Smooth muscle cell (in vitro differentiated cells): ENCODE data around the gene TET1. TPM values are rescaled to one million over a fixed set of nuclear protein-coding genes. Genes with fewer than 3 reads are reported as not detected.

ENCODE experiments used
- DNase-seq: peaks from one replicate; lab custom pipeline; 2025; ENCODE audit not compliant: unreplicated experiment; lab: John Stamatoyannopoulos, UW
- H2AFZ ChIP-seq: fragments of 200-600 bp; sonication (generic); 2 replicates; pipeline ENCODE4 v1.6.0; 2016; ENCODE audit warnings: antibody characterized with exemption, low read depth, mild to moderate bottlenecking
- H3F3A ChIP-seq: fragments of 200-600 bp; sonication (generic); 2 replicates; pipeline ENCODE4 v1.6.0; 2017; ENCODE audit warnings: antibody characterized with exemption, low read depth
- H3K27ac ChIP-seq: fragments of 200-600 bp; sonication (generic); 2 replicates; pipeline ENCODE4 v1.5.1; 2016; ENCODE audit warnings: low read depth, mild to moderate bottlenecking
- H3K27me3 ChIP-seq: fragments of 200-600 bp; sonication (generic); 2 replicates; pipeline ENCODE4 v1.6.1; 2016; ENCODE audit warnings: low read depth, mild to moderate bottlenecking
- H3K36me3 ChIP-seq: fragments of 200-600 bp; sonication (generic); 2 replicates; pipeline ENCODE4 v1.5.1; 2016; ENCODE audit warnings: low read depth
- H3K4me1 ChIP-seq: fragments of 200-600 bp; sonication (generic); 2 replicates; pipeline ENCODE4 v1.5.1; 2016; ENCODE audit warnings: low read depth
- H3K4me2 ChIP-seq: fragments of 200-600 bp; sonication (generic); 2 replicates; pipeline ENCODE4 v1.6.0; 2016; ENCODE audit warnings: mild to moderate bottlenecking
- H3K4me3 ChIP-seq: fragments of 200-600 bp; sonication (generic); 2 replicates; pipeline ENCODE4 v1.5.1; 2016; ENCODE audit warnings: mild to moderate bottlenecking
- H3K79me2 ChIP-seq: fragments of 200-600 bp; sonication (generic); 2 replicates; pipeline ENCODE4 v1.6.0; 2016; ENCODE audit warnings: low read depth, mild to moderate bottlenecking
- H3K9ac ChIP-seq: fragments of 200-600 bp; sonication (generic); 2 replicates; pipeline ENCODE4 v1.6.0; 2016; ENCODE audit warnings: low read depth
- H3K9me3 ChIP-seq: fragments of 200-600 bp; sonication (generic); replicated peaks from 2 replicates; pipeline ENCODE4 v1.5.1; 2016; ENCODE audit warnings: low read depth
- H4K20me1 ChIP-seq: fragments of 200-600 bp; sonication (generic); 2 replicates; pipeline ENCODE4 v1.6.0; 2016; ENCODE audit warnings: low read depth
- CTCF ChIP-seq: fragments of 200-600 bp; sonication (generic); IDR thresholded peaks from 2 replicates; pipeline ENCODE4 v1.5.1; 2017; ENCODE audit warnings: borderline replicate concordance, mild to moderate bottlenecking, antibody characterized with exemption; ENCODE audit not compliant: insufficient read depth, poor library complexity, severe bottlenecking
- whole genome bisulfite sequencing: methylation state at CpG from one replicate; pipeline ENCODE4 v1.1.7; 2016; ENCODE audit warnings: low lambda C conversion rate; 5-methylcytosine and 5-hydroxymethylcytosine counted together
- polyA plus RNA-seq: library from polyadenylated mRNA; unstranded; fragments of >200 nt; fragmentation: Nextera tagmentation; extraction: Ambion mirVana; gene quantifications from 2 replicates; pipeline ENCODE4 v1.2.1, GENCODE V29; 2016
- total RNA-seq: library from RNA; depleted of rRNA; stranded (reverse); fragments of >200 nt; gene quantifications from 2 replicates; pipeline ENCODE4 v1.2.3, GENCODE V29; 2014

TET1 gene
- total and polyA plus RNA-seq, 2 experiments from 2014 or later, result 2.5 to 15.3 TPM

- no peak overlapping the region for H3K4me2 ChIP-seq
- H3F3A ChIP-seq, result no peaks in the 10 kb centered on the region
- no peaks in the 10 kb centered on the region for H3K27me3 ChIP-seq
- TF ChIP-seq CTCF, result no peak
- H3K4me3 ChIP-seq, result no peak overlapping the region
- no peak overlapping the region for H3K27ac ChIP-seq
- no peaks in the 10 kb centered on the region for H3K9me3 ChIP-seq
- DNase-seq, result no peak
- H2AFZ ChIP-seq, result no peak overlapping the region
- no peaks in the 10 kb centered on the region for H3K4me1 ChIP-seq
- 87% methylated on average over 3 of the region's 3 CpGs for WGBS
- H4K20me1 ChIP-seq, result no peaks in the 10 kb centered on the region
- no peaks in the 10 kb centered on the region for H3K36me3 ChIP-seq
- H3K9ac ChIP-seq, result no peak overlapping the region
- no peaks in the 10 kb centered on the region for H3K79me2 ChIP-seq
Measured at GRCh38 chr10:68553599-68553998, 6.5 kb upstream of the TET1 start.

GRCh38 chr10:68558478-68558877, 1.7 kb upstream of the TET1 start:
- H3K9ac ChIP-seq, result no peak overlapping the region
- H3K27ac ChIP-seq, result no peak overlapping the region
- no peaks in the 10 kb centered on the region for H4K20me1 ChIP-seq
- H2AFZ ChIP-seq, result no peak overlapping the region
- 96% methylated on average over 2 of the region's 2 CpGs for WGBS
- H3K4me3 ChIP-seq, result no peak overlapping the region
- no peaks in the 10 kb centered on the region for H3K9me3 ChIP-seq
- no peaks in the 10 kb centered on the region for H3K36me3 ChIP-seq
- no peak for DNase-seq
- H3K79me2 ChIP-seq, result peaks cover 4% of the 10 kb centered on the region
- no peak overlapping the region for H3K4me2 ChIP-seq
- peaks cover 12% of the 10 kb centered on the region for H3K4me1 ChIP-seq
- no peaks in the 10 kb centered on the region for H3K27me3 ChIP-seq
- TF ChIP-seq CTCF, result no peak
- H3F3A ChIP-seq, result peaks cover 7% of the 10 kb centered on the region

- H3K27ac ChIP-seq, result no peak overlapping the region
- H4K20me1 ChIP-seq, result peaks cover 3% of the 10 kb centered on the region
- TF ChIP-seq CTCF, result no peak
- peak overlapping the region; percentile 97 for H2AFZ ChIP-seq
- no peaks in the 10 kb centered on the region for H3K36me3 ChIP-seq
- peaks cover 13% of the 10 kb centered on the region for H3K4me1 ChIP-seq
- H3K9me3 ChIP-seq, result no peaks in the 10 kb centered on the region
- DNase-seq, result no peak
- H3K9ac ChIP-seq, result no peak overlapping the region
- H3F3A ChIP-seq, result peaks cover 7% of the 10 kb centered on the region
- H3K79me2 ChIP-seq, result peaks cover 10% of the 10 kb centered on the region
- no peaks in the 10 kb centered on the region for H3K27me3 ChIP-seq
- no peak overlapping the region for H3K4me2 ChIP-seq
- H3K4me3 ChIP-seq, result no peak overlapping the region
- WGBS, result 53% methylated on average over 4 of the region's 4 CpGs
Measured at GRCh38 chr10:68559251-68559650, 886 bp upstream of the TET1 start.

GRCh38 chr10:68559841-68560185, 324 bp upstream of the TET1 start:
- Histone ChIP-seq H4K20me1 (peaks cover 8% of the 10 kb centered on the region), H3K27ac (no peak overlapping the region), H3K9ac (no peak overlapping the region), H3K79me2 (peaks cover 15% of the 10 kb centered on the region), H2AFZ (peak overlapping the region; percentile 97), H3K9me3 (no peaks in the 10 kb centered on the region), H3K4me1 (peaks cover 13% of the 10 kb centered on the region), H3K27me3 (no peaks in the 10 kb centered on the region), H3K36me3 (no peaks in the 10 kb centered on the region), H3K4me2 (peak overlapping the region; percentile 98), H3K4me3 (peak overlapping the region; percentile 86), H3F3A (peaks cover 7% of the 10 kb centered on the region)
- 7% methylated on average over 6 of the region's 6 CpGs for WGBS
- TF ChIP-seq CTCF, result no peak
- no peak for DNase-seq
